ENCODE results near the gene ANXA1. TPM values are rescaled to one million over a fixed set of nuclear protein-coding genes. Genes with fewer than 3 reads are reported as not detected.

Gene ANXA1
- total and polyA plus RNA-seq, 2 of the 13 experiments (the other 11 are each of a cell fraction or from before 2014, with no cell fraction given): 0.15 to 0.20 TPM

GRCh38 chr9:73213300-73213699 lies 61.6 kb downstream of the ANXA1 start:
- TF ChIP-seq ZNF235 (CRISPR knock-in tag; IDR thresholded peaks at IDR 0.05; ENCODE audit: borderline replicate concordance) (no peak), ZNF580 (CRISPR knock-in tag; IDR thresholded peaks at IDR 0.05; ENCODE audit: borderline replicate concordance, low read depth) (no peak), ZNF430 (CRISPR knock-in tag; IDR thresholded peaks at IDR 0.05) (no peak), KLF15 (CRISPR knock-in tag; IDR thresholded peaks at IDR 0.05; ENCODE audit: borderline replicate concordance) (no peak), MYC (CRISPR knock-in tag; IDR thresholded peaks at IDR 0.05; ENCODE audit: borderline replicate concordance) (no peak), ZNF556 (CRISPR knock-in tag; IDR thresholded peaks at IDR 0.05; ENCODE audit: borderline replicate concordance) (no peak), THAP7 (CRISPR knock-in tag; IDR thresholded peaks at IDR 0.05) (no peak), ETV6 (CRISPR knock-in tag; conservative IDR thresholded peaks at IDR 0.05) (no peak), ZNF484 (CRISPR knock-in tag; IDR thresholded peaks at IDR 0.05; ENCODE audit: borderline replicate concordance, low read depth) (no peak), SMAD1 (CRISPR knock-in tag; IDR thresholded peaks at IDR 0.05; ENCODE audit: borderline replicate concordance, low read depth) (no peak), CENPBD1 (CRISPR knock-in tag; IDR thresholded peaks at IDR 0.05; ENCODE audit: borderline replicate concordance, low read depth) (no peak), RFX1 (IDR thresholded peaks at IDR 0.05) (no peak), ELF4 (CRISPR knock-in tag; IDR thresholded peaks at IDR 0.05; ENCODE audit: borderline replicate concordance) (no peak), ZNF773 (CRISPR knock-in tag; IDR thresholded peaks at IDR 0.05; ENCODE audit: borderline replicate concordance) (no peak)
- no TSS peak for BruUV-seq (replicated peaks)
- Histone ChIP-seq H3K9me3 (ENCODE audit: low read length) (no peaks in the 10 kb centered on the region), H2AFZ (ENCODE audit: low read length) (no peak overlapping the region), H3K36me3 (replicated peaks in 1 of 2; ENCODE audit: control insufficient read depth in 1 of 2, insufficient read depth in 2 of 2, low read length in 2 of 2) (no peaks in the 10 kb centered on the region), H3K27ac (ENCODE audit: extremely low read length, insufficient read depth, low read length) (no peak overlapping the region), H3K27me3 (ENCODE audit: control insufficient read depth in 1 of 2, insufficient read depth in 2 of 2, low read length in 2 of 2) (no peaks in the 10 kb centered on the region), H3K4me1 (ENCODE audit: insufficient read depth, low read length) (no peaks in the 10 kb centered on the region), H3K4me3 (replicated peaks in 1 of 3; ENCODE audit: insufficient read depth in 1 of 3, low read depth in 2 of 3, low read length in 3 of 3) (no peak overlapping the region), H4K20me1 (ENCODE audit: insufficient read depth, low read length) (no peaks in the 10 kb centered on the region), H3K79me2 (ENCODE audit: insufficient read depth, low read length) (no peaks in the 10 kb centered on the region), H3K9ac (ENCODE audit: insufficient read depth, low read depth, low read length) (no peak overlapping the region), H3K4me2 (ENCODE audit: low read depth, low read length) (no peak overlapping the region)
- DNase-seq (ENCODE audit: low spot score) (no peak), ATAC-seq (no peak), FAIRE-seq (no peak)
- intact Hi-C loops (cut with micrococcal nuclease; ENCODE audit: unreplicated experiment) (no loop called here), in situ Hi-C loops (cut with HindIII; ENCODE audit: extremely low pct_ligation_motif_present, low pct_unique_long_range_greater_than_20kb) (no loop called here)
- POLR2A ChIA-PET: no interaction called here
- CTCF ChIA-PET (ENCODE audit: low intra/inter-chr PET ratio, low total read pairs): no interaction called here
- WGBS (ENCODE audit: low lambda C conversion rate): 5% methylated on average over 2 of the region's 2 CpGs
